HepG2 (cell line): ENCODE measurements around the gene RBM23. TPM values are rescaled to one million over a fixed set of nuclear protein-coding genes. Genes with fewer than 3 reads are reported as not detected.

ENCODE experiments used
- AKNA ChIP-seq: sonication (generic); formaldehyde crosslinking; IDR thresholded peaks from 2 replicates; pipeline ENCODE4 v1.4.0; 2020; ENCODE audit warnings: missing genetic modification reagents, borderline replicate concordance
- FOSL2 ChIP-seq: sonication (generic); formaldehyde crosslinking; IDR thresholded peaks from 2 replicates; pipeline ENCODE4 v1.4.0; 2020; ENCODE audit warnings: missing genetic modification reagents
- GABPB1 ChIP-seq: IDR thresholded peaks from 2 replicates; pipeline ENCODE4 v1.6.1; 2016; ENCODE audit warnings: mild to moderate bottlenecking, missing genetic modification reagents, moderate library complexity, missing compliant biosample characterization
- GMEB2 ChIP-seq: IDR thresholded peaks from 2 replicates; pipeline ENCODE4 v1.6.1; 2016; ENCODE audit warnings: missing biosample characterization, missing genetic modification reagents, low read depth
- HBP1 ChIP-seq: IDR thresholded peaks from 2 replicates; pipeline ENCODE4 v1.6.1; 2016; ENCODE audit warnings: low read depth, control low read depth
- RBAK ChIP-seq: sonication (generic); formaldehyde crosslinking; IDR thresholded peaks from 2 replicates; pipeline ENCODE4 v1.5.1; 2020; ENCODE audit warnings: mild to moderate bottlenecking, missing genetic modification reagents
- RBM39 ChIP-seq: fragments of 200-400 bp; formaldehyde crosslinking; IDR thresholded peaks from one replicate; pipeline ENCODE4 v1.6.1; 2018; ENCODE audit warnings: antibody characterized with exemption, mild to moderate bottlenecking, low read depth, low read length; ENCODE audit not compliant: poor library complexity, severe bottlenecking
- SMARCC2 ChIP-seq: fragments of 450-650 bp; IDR thresholded peaks from 2 replicates; pipeline ENCODE4 v1.6.1; 2017; ENCODE audit warnings: antibody characterized with exemption, mild to moderate bottlenecking
- TCF7 ChIP-seq: sonication (generic); IDR thresholded peaks from 2 replicates; pipeline ENCODE4 v1.6.1; 2016; ENCODE audit warnings: antibody characterized with exemption, low read depth
- ZFAT ChIP-seq: sonication (generic); formaldehyde crosslinking; conservative IDR thresholded peaks from 2 replicates; pipeline ENCODE4 v1.8.1; 2023; ENCODE audit warnings: missing genetic modification reagents, inconsistent platforms
- ZFP62 ChIP-seq: sonication (generic); formaldehyde crosslinking; IDR thresholded peaks from 2 replicates; pipeline ENCODE4 v1.4.0; 2020; ENCODE audit warnings: missing genetic modification reagents
- ZKSCAN5 ChIP-seq: sonication (generic); formaldehyde crosslinking; IDR thresholded peaks from 2 replicates; pipeline ENCODE4 v1.5.1; 2020; ENCODE audit warnings: mild to moderate bottlenecking, missing genetic modification reagents
- ZNF143 ChIP-seq: sonication (generic); formaldehyde crosslinking; IDR thresholded peaks from 2 replicates; pipeline ENCODE4 v1.4.0; 2020; ENCODE audit warnings: missing genetic modification reagents
- ZNF496 ChIP-seq: sonication (generic); formaldehyde crosslinking; IDR thresholded peaks from 2 replicates; pipeline ENCODE4 v1.8.1; 2023; ENCODE audit warnings: mild to moderate bottlenecking, moderate library complexity, missing genetic modification reagents; ENCODE audit not compliant: insufficient replicate concordance
- ZNF605 ChIP-seq: sonication (generic); formaldehyde crosslinking; IDR thresholded peaks from 2 replicates; pipeline ENCODE4 v1.8.0; 2022; ENCODE audit warnings: mild to moderate bottlenecking, missing genetic modification reagents
- ZNF615 ChIP-seq: sonication (generic); formaldehyde crosslinking; IDR thresholded peaks from 2 replicates; pipeline ENCODE4 v1.5.0; 2020; ENCODE audit warnings: mild to moderate bottlenecking, missing genetic modification reagents, borderline replicate concordance
- ZNF740 ChIP-seq: sonication (generic); formaldehyde crosslinking; IDR thresholded peaks from 2 replicates; pipeline ENCODE4 v1.4.0; 2020; ENCODE audit warnings: missing genetic modification reagents
- ZNF746 ChIP-seq: sonication (generic); formaldehyde crosslinking; IDR thresholded peaks from 2 replicates; pipeline ENCODE4 v1.8.0; 2022; ENCODE audit warnings: mild to moderate bottlenecking, missing genetic modification reagents
- ZNF781 ChIP-seq: sonication (generic); formaldehyde crosslinking; IDR thresholded peaks from 2 replicates; pipeline ENCODE4 v1.5.1; 2020; ENCODE audit warnings: borderline replicate concordance, mild to moderate bottlenecking, missing genetic modification reagents; ENCODE audit errors: not compliant biosample characterization
- polyA plus RNA-seq, 8 experiments: library from polyadenylated mRNA; depleted of rRNA in 3 of 8; stranded (reverse) in 7 of 8; unstranded in 1 of 8; fragments of >200 nt; fragmentation: Illumina TruSeq in 4 of 8; extraction: Trizol in 4 of 8; gene quantifications; 2 replicates each; pipeline versions ENCODE4 v1.2.1 to v1.2.3, GENCODE V29; 2011 to 2016; ENCODE audit warnings: low read depth in 4 of 8, missing spikeins in 1 of 8, mixed read lengths in 1 of 8; ENCODE audit not compliant: insufficient read depth in 1 of 8
- total RNA-seq, 5 experiments: library from RNA; depleted of rRNA; stranded (reverse); fragments of >200 nt; fragmentation: Illumina TruSeq; extraction: Trizol; gene quantifications; 2 replicates each; pipeline ENCODE4 v1.2.3, GENCODE V29; 2016; ENCODE audit warnings: low read depth in 1 of 5

Gene RBM23
- total and polyA plus RNA-seq, 2 of the 13 experiments (the other 11 are each of a cell fraction or from before 2014, with no cell fraction given) = 1.5 to 2.1 TPM

- TF ChIP-seq AKNA (CRISPR knock-in tag) (no peak), ZNF746 (CRISPR knock-in tag) (0 out of 2 replicates have a peak, but pooled peaks have one; percentile 73), ZFAT (CRISPR knock-in tag) (no peak), ZNF615 (CRISPR knock-in tag) (no peak), TCF7 (no peak), RBAK (CRISPR knock-in tag) (no peak), FOSL2 (CRISPR knock-in tag) (peak; percentile 61), GMEB2 (no peak), ZNF605 (CRISPR knock-in tag) (peak; percentile 90), SMARCC2 (no peak), ZNF143 (CRISPR knock-in tag) (peak; percentile 9; the same call in 1 of the 2 replicates), HBP1 (CRISPR knock-in tag) (peak; percentile 82; the same call in 1 of the 2 replicates), ZNF496 (CRISPR knock-in tag) (no peak), GABPB1 (CRISPR knock-in tag) (peak; percentile 72), ZNF740 (peak; percentile 89), ZNF781 (CRISPR knock-in tag) (peak; percentile 87), RBM39 (peak; percentile 95), ZFP62 (no peak), ZKSCAN5 (CRISPR knock-in tag) (0 out of 2 replicates have a peak, but pooled peaks have one; percentile 24)
These were observed 65.8 kb downstream of the RBM23 start (continued) for GRCh38 chr14:22852940-22853767.
